ENCODE results near the gene SPRYD3. TPM values are rescaled to one million over a fixed set of nuclear protein-coding genes. Genes with fewer than 3 reads are reported as not detected.

Gene SPRYD3
- total RNA-seq, 4 donors from 2014 or later: 37.8 to 82.7 (median 58.9) TPM

DNA sequence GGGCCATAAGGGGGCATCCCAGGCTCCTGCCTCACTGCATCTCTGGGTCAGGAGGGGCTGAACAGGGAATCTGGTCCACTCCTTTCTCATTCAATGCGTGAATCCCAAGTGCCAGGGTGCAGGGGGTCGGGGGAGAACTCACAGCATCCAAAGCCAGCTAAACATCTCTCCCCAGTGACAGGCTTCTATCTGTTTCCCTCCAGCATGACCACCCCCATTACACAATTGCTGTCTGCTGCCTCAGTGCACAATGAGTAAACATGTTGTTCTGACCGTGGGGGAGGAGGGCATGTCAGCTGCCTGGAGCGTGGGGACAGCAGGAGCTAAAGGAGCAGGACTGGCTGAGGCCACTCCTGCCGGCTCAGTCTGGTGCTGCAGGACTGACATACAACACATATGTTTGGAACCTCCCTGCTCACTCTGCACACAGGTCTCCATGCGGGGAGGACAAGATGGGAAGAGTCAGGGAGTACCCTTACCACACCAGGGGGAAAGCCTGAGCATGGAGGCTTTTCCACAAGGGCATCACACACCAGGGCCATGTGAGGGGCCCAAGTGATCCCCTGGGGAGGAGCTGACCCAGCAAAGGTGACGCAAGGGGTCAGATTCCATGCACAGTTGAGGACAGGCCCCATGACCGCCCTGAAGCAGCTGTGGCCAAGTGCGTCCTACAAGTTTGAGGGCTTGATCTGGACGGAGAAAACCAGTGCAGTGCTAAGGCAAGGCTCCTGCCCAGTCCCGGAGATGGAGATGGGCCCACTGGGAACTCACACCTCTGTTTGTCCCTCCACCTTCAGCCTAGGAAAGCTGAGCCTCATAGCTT, 27.9 kb downstream of the SPRYD3 start:
- TF ChIP-seq, protein P1, sequence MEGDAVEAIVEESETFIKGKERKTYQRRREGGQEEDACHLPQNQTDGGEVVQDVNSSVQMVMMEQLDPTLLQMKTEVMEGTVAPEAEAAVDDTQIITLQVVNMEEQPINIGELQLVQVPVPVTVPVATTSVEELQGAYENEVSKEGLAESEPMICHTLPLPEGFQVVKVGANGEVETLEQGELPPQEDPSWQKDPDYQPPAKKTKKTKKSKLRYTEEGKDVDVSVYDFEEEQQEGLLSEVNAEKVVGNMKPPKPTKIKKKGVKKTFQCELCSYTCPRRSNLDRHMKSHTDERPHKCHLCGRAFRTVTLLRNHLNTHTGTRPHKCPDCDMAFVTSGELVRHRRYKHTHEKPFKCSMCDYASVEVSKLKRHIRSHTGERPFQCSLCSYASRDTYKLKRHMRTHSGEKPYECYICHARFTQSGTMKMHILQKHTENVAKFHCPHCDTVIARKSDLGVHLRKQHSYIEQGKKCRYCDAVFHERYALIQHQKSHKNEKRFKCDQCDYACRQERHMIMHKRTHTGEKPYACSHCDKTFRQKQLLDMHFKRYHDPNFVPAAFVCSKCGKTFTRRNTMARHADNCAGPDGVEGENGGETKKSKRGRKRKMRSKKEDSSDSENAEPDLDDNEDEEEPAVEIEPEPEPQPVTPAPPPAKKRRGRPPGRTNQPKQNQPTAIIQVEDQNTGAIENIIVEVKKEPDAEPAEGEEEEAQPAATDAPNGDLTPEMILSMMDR (IDR thresholded peaks at IDR 0.05): peak in 3 of 6 experiments; percentile 25 to 37 (median 33)
- peak in 1 of 2 donors; percentile 45 for TF ChIP-seq POLR2A (IDR thresholded peaks at IDR 0.05)
- Histone ChIP-seq H3K4me1 (peaks cover 71 to 77% of the 10 kb centered on the region in 2 donors), H3K9me3 (no peaks in the 10 kb centered on the region), H3K36me3 (peaks cover 3 to 6% of the 10 kb centered on the region in 2 donors), H3K27me3 (no peaks in the 10 kb centered on the region), H3K4me3 (replicated peaks in 1 of 3) (peak overlapping the region in 2 of 3 donors; percentile 14 to 57), H3K27ac (peak overlapping the region; percentile 98 to 100 (median 99))
- peak; percentile 77 to 85 for DNase-seq
- 21 to 26% methylated on average over 6 to 10 of the region's 11 CpGs for WGBS, 2 donors
- intact Hi-C loops (cut with DNase I): no loop called here

DNA sequence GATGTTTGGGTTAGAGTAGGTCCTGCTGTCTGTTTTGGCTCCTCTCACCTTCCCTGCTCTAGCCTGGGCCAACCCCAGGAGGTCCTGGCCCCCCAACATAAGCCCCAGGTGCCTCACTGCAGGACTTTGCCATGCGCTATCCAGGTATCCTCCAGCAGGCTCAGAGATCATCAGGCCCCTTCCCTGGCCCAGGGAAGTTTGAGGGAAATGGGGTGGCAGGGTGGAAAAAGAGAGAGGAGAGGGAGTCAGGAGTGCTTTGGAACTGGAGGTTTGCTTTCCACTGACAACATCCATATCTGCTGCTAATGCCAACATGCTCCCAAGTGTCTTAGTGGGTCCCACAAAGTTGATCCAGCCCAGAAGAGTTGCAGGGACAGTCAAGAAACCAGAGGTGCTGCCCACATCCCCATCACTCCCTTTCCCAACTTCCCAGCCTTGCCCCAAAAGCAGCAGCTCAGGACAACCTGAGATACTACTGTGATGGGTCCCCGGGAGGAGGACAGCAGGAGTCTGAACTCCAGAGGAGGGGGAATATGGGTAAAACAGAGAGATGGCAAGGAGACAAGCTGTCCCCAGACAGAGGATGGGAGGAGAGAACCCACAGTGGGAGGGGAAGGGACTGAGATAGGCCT, 28.6 kb downstream of the SPRYD3 start:
- Histone ChIP-seq H3K4me3 (replicated peaks in 1 of 3) (peak overlapping the region; percentile 6 to 57 (median 25)), H3K36me3 (peaks cover 0 to 4% of the 10 kb centered on the region in 2 donors), H3K9me3 (no peaks in the 10 kb centered on the region), H3K4me1 (peaks cover 75 to 84% of the 10 kb centered on the region in 2 donors), H3K27ac (peak overlapping the region; percentile 98 to 100 (median 99)), H3K27me3 (no peaks in the 10 kb centered on the region)
- intact Hi-C loops (cut with DNase I): no loop called here
- 47 to 64% methylated on average over 2 of the region's 2 CpGs for WGBS, 2 donors
- no peak for TF ChIP-seq POLR2A (IDR thresholded peaks at IDR 0.05)
- TF ChIP-seq, protein P1 (IDR thresholded peaks at IDR 0.05): no peak
- no peak for DNase-seq

DNA sequence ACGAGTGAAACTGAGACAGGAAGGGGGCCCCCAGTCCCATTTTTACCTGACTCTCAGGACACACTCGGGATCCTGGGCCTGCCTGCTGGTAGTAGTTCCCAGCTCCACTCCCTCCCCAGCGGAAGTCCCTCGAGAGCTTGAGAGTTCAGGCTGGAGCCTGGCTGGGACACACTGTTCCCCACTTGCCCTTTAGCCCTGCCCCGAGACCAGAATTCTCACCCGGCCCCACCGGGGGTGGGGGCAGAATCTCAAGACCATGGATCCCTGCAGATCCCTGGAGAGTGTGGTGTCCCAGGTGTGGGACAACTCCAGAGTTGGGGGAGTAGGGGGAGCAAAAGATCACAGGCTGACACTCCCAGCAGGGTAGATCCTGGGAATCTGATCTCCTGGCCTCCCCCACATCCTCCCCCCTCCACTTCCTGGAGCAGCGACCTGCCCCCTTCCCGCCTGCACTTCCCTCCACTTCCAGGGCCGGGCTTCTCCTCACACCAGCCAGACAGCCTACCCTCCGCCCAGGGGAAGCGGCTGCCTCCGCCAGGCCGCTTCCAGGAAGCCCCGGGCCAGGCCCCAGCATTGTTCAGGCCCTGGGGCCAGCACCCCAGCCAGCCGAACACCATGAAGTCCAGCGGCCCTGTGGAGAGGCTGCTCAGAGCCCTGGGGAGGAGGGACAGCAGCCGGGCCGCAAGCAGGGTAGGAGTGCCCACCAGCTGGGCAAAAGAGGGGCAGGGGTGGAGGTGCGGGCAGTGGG, 29.4 kb downstream of the SPRYD3 start, which contains the start of gene TNS2:
TNS2 (plus strand) TSS at position 495 of the 748 bp plus-strand sequence; CDS start at position 616, 121 bp downstream.
- H3K27me3 ChIP-seq: no peaks in the 10 kb centered on the region
- no peaks in the 10 kb centered on the region for H3K36me3 ChIP-seq
- intact Hi-C loops (cut with DNase I): no loop called here
- WGBS, 2 donors: 19 to 30% methylated on average over 6 to 18 of the region's 20 CpGs
- peak; percentile 84 to 85 for DNase-seq
- TF ChIP-seq, protein P1 (IDR thresholded peaks at IDR 0.05): no peak
- TF ChIP-seq POLR2A (IDR thresholded peaks at IDR 0.05): peak in 1 of 2 donors; percentile 53
- H3K4me1 ChIP-seq: peaks cover 70 to 85% of the 10 kb centered on the region in 2 donors
- H3K27ac ChIP-seq: peak within 1 kb of the TSS; percentile 98 to 100 (median 99)
- H3K4me3 ChIP-seq (replicated peaks in 1 of 3): peak within 1 kb of the TSS; percentile 6 to 57 (median 25)
- H3K9me3 ChIP-seq: no peaks in the 10 kb centered on the region

DNA sequence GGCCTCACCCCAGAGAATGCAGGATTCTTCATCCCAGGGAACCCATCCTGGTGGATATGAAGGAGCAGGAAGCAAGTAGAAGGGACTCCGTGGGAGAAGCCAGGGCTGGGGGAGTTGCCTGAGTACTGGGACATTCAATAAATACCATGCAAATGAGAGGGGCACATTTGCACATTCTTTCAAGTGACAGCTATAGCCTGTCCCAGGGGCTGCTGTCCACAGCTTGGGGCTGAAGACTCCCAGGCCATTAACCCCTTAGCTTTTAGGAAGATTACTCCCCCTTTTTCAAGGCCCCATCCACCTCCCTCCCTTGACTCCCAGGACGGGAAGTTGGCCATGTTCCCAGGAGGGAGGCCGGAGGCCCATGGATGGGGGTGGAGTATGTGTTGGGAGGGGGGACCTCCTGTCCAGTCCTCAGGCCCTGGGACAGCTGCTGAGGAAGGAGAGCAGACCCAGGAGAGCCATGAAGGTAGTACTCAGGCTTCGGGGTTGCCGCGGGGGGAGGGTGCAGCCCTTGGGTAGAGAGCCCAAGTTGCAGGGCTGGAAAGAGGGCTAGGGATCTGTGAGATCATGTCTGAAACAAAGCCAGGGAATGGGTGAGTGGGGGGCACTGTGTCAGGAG, 30.3 kb downstream of the SPRYD3 start:
- no peak for TF ChIP-seq POLR2A (IDR thresholded peaks at IDR 0.05)
- TF ChIP-seq, protein P1 (IDR thresholded peaks at IDR 0.05): no peak
- Histone ChIP-seq H3K4me3 (replicated peaks in 1 of 3) (peak overlapping the region in 1 of 3 donors; percentile 57), H3K9me3 (no peaks in the 10 kb centered on the region), H3K4me1 (peaks cover 68 to 84% of the 10 kb centered on the region in 2 donors), H3K27me3 (no peaks in the 10 kb centered on the region), H3K27ac (peak overlapping the region; percentile 98 to 100 (median 99)), H3K36me3 (no peaks in the 10 kb centered on the region)
- peak; percentile 54 to 57 for DNase-seq
- WGBS, 2 donors: 9 to 16% methylated on average over 6 of the region's 6 CpGs
- intact Hi-C loops (cut with DNase I): no loop called here
